ENCODE data around the gene VCAN.
"Not testable (repeated sequence)": the region's sequence is repeated elsewhere in the genome, so short reads cannot be mapped to it uniquely, and the experiment has no call there.

Gene VCAN

GRCh38 chr5:83433891-83434290 lies 37.7 kb upstream of the VCAN start:
- TF ChIP-seq, protein P1, sequence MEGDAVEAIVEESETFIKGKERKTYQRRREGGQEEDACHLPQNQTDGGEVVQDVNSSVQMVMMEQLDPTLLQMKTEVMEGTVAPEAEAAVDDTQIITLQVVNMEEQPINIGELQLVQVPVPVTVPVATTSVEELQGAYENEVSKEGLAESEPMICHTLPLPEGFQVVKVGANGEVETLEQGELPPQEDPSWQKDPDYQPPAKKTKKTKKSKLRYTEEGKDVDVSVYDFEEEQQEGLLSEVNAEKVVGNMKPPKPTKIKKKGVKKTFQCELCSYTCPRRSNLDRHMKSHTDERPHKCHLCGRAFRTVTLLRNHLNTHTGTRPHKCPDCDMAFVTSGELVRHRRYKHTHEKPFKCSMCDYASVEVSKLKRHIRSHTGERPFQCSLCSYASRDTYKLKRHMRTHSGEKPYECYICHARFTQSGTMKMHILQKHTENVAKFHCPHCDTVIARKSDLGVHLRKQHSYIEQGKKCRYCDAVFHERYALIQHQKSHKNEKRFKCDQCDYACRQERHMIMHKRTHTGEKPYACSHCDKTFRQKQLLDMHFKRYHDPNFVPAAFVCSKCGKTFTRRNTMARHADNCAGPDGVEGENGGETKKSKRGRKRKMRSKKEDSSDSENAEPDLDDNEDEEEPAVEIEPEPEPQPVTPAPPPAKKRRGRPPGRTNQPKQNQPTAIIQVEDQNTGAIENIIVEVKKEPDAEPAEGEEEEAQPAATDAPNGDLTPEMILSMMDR (IDR thresholded peaks at IDR 0.05; ENCODE audit: low read depth, low read length), result no peak
- TF ChIP-seq MAX (IDR thresholded peaks at IDR 0.05; ENCODE audit: low read depth, low read length) (no peak), MYC (IDR thresholded peaks at IDR 0.05; ENCODE audit: low read depth, low read length) (no peak), POLR2A (IDR thresholded peaks at IDR 0.05; ENCODE audit: extremely low read depth, insufficient read length) (no peak)
- no peak for DNase-seq (ENCODE audit: low read depth)

DNA sequence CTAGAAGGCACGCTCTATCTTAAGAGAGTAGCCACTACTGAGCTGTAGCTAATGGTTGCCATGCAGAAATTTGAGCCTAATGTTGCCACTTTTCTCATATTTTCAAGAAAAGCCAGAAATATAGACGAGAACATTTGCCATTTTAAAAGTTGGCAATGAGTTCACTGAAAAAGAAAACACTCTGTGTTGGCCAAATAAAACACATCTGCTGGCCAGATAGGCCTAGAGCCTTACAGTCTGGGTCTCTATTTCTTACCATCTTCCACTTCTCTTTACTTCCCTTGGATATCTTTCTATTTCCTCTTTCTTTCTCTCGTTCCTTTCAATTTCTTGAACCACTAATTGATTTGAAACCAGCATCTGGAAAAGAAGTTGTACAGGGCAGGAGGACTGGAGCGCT lies 36.6 kb upstream of the VCAN start:
- TF ChIP-seq MAX (IDR thresholded peaks at IDR 0.05; ENCODE audit: low read depth, low read length) (no peak), MYC (IDR thresholded peaks at IDR 0.05; ENCODE audit: low read depth, low read length) (no peak), POLR2A (IDR thresholded peaks at IDR 0.05; ENCODE audit: extremely low read depth, insufficient read length) (no peak)
- TF ChIP-seq, protein P1 (IDR thresholded peaks at IDR 0.05; ENCODE audit: low read depth, low read length), result no peak
- no peak overlapping the region for H3K4me3 ChIP-seq (ENCODE audit: low read depth, low read length)
- no peak for DNase-seq (ENCODE audit: low read depth)

More at GRCh38 chr5:83433891-83434290, 37.7 kb upstream of the VCAN start:
- no peak overlapping the region for H3K4me3 ChIP-seq (ENCODE audit: low read depth, low read length)

DNA sequence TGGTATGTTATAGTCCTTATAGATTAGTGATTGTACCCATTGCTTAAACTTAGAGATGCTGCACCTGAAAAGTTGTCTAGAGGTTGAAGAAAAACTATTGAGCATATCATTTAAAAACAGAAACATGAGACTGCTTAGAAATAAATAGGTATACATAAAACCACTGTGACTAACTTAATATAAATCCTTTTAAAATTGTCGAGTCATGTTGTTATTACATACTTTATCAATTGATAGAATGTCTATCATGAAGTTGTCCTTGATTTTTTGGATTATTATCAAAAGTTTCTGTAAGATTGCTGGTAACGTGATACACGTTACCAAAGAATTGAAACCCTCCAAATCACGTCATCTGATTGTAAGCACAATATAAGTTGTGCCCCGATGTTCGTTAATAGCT lies 35.3 kb upstream of the VCAN start:
- no peak for DNase-seq (ENCODE audit: low read depth)
- no peak overlapping the region for H3K4me3 ChIP-seq (ENCODE audit: low read depth, low read length)
- no peak for TF ChIP-seq POLR2A (IDR thresholded peaks at IDR 0.05; ENCODE audit: extremely low read depth, insufficient read length)
- no peak for TF ChIP-seq MAX (IDR thresholded peaks at IDR 0.05; ENCODE audit: low read depth, low read length)
- TF ChIP-seq MYC (IDR thresholded peaks at IDR 0.05; ENCODE audit: low read depth, low read length), result no peak
- TF ChIP-seq, protein P1 (IDR thresholded peaks at IDR 0.05; ENCODE audit: low read depth, low read length), result no peak

DNA sequence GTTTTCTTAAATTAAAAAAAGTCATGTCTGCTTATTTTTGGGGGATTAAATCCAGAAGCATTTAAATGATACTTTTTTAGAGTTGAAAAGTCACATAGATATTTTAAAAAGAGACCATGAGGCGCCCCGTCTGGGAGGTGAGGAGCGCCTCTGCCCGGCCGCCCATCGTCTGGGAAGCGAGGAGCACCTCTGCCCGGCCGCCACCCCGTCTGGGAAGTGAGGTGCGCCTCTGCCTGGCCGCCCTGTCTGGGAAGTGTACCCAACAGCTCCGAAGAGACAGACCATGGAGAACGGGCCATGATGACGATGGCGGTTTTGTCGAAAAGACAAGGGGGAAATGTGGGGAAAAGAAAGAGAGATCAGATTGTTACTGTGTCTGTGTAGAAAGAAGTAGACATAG lies 33.8 kb upstream of the VCAN start:
- not testable (repeated sequence) for DNase-seq (ENCODE audit: low read depth); H3K4me3 ChIP-seq (ENCODE audit: low read depth, low read length)

DNA sequence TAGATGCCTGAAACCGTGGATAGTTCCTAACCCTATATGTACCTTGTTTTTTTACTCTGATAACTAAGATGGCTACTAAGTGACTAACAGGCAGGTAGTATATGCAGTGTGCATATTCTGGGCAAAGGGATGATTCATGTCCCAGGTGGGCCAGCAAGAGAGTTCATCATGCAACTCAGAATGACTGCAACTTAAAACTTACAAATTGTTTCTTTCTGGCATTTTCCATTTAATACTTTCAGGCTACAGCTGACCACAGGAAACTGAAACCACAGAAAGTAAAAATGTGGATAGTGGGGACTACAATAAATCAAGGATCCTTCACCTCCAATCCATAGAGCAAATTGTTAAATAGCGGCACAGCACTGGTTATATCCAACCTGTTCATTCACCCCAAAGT lies 30.7 kb upstream of the VCAN start:
- H3K4me3 ChIP-seq (ENCODE audit: low read depth, low read length), result no peak overlapping the region
- DNase-seq (ENCODE audit: low read depth), result no peak
- TF ChIP-seq, protein P1 (IDR thresholded peaks at IDR 0.05; ENCODE audit: low read depth, low read length), result no peak
- no peak for TF ChIP-seq MAX (IDR thresholded peaks at IDR 0.05; ENCODE audit: low read depth, low read length)
- TF ChIP-seq MYC (IDR thresholded peaks at IDR 0.05; ENCODE audit: low read depth, low read length), result no peak
- TF ChIP-seq POLR2A (IDR thresholded peaks at IDR 0.05; ENCODE audit: extremely low read depth, insufficient read length), result no peak

GRCh38 chr5:83441747-83442146 lies 29.8 kb upstream of the VCAN start:
- no peak overlapping the region for H3K4me3 ChIP-seq (ENCODE audit: low read depth, low read length)
- no peak for TF ChIP-seq POLR2A (IDR thresholded peaks at IDR 0.05; ENCODE audit: extremely low read depth, insufficient read length)
- TF ChIP-seq, protein P1 (IDR thresholded peaks at IDR 0.05; ENCODE audit: low read depth, low read length), result no peak
- TF ChIP-seq MAX (IDR thresholded peaks at IDR 0.05; ENCODE audit: low read depth, low read length), result no peak
- no peak for TF ChIP-seq MYC (IDR thresholded peaks at IDR 0.05; ENCODE audit: low read depth, low read length)
- DNase-seq (ENCODE audit: low read depth), result peak; percentile 38

Measured in NB4 (cell line).